C1 segment of cervical spinal cord (tissue), 14 donors: ENCODE data around the gene SUSD6.
"Not testable (repeated sequence)": the region's sequence is repeated elsewhere in the genome, so short reads cannot be mapped to it uniquely, and the experiment has no call there.

ENCODE experiments used
- DNase-seq, 14 donors: peaks; one replicate each; lab custom pipeline; 2025; lab: John Stamatoyannopoulos, UW

Gene SUSD6

DNA sequence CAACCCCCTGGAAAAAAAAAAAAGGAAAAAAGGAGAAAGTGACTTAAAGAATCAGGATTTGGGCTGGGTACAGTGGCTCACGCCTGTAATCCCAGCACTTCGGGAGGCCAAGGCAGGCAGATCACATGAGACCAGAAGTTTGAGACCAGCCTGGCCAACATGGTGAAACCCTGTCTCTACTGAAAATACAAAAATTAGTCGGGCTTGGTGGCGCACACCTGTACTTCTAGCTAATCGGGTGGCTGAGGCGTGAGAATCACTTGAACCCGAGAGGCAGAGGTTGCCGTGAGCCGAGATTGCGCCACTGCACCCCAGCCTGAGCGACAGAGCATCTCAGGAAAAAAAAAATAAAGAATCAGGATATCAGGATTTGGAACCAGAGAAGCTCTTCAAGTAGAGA is 36.2 kb downstream of the SUSD6 start:
- not testable (repeated sequence) for DNase-seq

DNA sequence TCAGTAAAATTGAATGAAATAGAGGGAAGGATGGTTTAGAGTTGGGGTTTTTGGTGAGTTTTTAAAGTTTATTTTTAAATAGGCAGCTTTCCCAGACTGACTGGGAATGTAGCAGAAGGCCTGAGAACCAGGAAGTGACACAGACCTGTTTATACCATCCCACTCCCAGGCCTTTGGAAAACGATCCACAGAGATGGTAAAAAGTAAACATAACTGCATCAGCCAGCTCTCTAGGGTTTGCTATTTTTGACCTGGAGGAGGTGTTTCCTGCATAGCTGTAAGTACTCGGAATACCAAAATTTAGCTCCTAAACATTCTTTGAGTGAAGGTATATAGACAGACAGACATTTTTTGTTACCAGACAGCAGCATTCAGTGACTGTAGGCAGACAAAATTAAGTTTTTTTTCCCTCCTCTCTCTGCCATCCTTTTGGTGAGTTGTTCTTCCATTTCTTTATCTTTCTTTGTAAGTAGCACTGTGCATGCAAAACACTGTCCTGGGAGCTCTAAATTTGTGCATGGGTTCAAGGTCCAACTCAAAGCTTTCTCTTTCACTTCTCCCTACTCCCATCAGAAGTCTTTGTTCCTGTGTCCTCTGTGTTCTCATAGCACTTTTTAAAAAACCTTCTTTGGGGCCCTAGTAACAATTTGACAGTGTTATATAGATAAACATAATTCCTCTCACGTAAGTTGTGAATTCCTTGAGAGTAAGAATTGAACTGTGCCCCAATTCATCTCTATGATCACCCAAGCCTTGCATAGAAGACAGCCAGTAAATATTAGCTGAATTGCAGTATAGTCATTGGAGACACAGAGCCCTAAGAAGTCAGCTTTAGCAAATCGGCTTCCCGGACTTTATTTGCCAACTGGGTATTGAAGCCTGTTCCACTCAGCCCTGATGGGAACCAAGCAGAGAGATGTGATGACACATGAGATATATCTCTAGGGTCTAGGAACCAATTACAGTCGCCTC is 37.4 kb downstream of the SUSD6 start:
- peak in 1 of 14 donors; percentile 28 for DNase-seq

DNA sequence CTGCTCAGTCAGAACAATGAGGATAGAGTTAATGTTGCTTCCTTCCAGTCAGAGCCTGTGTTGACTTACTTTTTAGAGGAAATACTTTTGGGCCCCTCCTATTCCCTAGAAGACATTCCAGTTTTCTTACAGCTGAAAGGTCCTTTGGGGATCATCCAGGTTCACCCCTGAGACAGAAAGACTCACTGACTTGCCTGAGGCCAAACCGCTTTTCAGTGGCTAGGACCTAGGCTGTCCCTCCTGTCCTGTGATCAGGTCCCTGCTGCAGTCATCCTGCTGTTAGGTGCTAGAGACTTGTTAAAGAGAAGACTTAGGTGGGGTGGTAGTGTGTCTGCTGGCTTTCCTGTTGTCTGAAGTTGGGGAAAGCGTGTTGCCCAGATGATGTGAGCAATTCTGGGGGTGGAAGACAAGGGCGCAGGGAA is 39.6 kb downstream of the SUSD6 start:
- no peak for DNase-seq

DNA sequence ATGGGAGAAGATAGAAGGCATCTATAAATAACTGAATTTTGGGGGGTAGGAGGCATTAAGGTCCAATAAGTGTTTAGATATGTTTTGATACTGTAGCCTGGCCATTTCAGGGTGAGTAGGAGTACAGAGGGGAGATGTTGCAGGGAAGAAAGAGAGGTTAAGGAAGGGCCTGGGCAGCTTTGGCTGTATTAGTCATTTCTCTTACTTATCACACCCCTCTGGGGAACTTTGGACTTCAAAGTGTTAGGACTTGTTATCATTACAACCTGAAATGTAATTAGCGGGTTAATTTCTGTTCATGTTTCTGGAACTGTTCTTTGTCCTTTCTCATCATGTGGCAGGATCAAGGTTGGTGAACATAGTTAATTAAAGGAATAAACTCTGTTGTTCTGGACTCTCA is 40.3 kb downstream of the SUSD6 start:
- no peak for DNase-seq

DNA sequence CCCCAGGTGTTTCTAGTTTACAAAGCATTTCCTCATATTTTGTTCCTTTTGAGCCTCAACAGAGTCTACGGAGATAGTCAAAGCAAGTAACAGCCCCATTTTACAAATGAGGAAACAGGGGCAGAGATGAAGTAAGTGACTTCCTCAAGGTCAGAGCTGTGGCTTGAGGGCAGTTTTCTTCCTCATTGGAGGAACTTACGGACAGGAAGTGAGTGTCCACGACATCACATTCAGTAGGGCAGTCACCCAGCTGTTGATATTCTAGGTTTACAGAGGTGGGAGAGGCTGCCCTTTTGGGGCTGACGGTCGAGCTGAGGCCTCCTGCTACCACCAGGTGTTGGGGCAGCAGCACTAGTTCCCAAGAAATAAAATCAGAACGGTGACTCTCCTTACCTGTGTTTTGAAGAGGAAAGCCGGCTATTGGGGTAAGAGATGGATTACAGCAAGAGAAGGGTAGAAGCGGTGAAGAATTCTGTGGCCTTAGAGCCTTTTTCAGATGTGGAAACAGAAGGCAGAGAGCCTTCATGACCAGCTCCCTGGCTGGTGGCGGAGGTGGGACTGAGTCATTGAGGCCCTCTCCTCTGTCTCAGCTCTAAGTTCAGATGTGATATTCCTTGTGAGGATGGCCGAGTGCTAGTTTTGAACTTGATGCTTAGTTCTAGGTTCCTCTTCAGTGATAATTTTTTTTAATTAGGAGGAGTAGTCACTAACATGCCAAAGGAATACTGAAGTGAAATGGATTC is 41.7 kb downstream of the SUSD6 start:
- DNase-seq = peak in 3 of 14 donors; percentile 14 to 32 (median 17)

DNA sequence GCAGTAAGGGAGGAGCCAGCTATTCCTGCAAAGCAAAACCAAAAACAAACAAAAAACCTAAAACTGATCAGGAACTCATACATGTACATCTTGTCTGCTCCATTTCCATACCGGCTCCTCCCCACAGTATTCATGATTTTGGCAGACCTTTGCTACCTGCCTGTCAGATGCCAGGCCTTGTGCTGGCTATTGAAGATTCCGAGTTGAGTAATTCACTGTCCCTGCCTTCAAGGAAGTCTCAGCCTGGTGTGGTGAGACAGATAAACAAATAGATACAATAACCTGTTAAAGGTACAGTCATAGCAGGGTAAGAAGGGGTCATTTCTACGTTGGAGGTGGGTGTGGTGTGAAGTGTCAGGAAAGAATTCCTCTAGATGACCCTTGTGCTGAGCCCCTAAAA is 42.7 kb downstream of the SUSD6 start:
- peak in 1 of 14 donors; percentile 36 for DNase-seq

DNA sequence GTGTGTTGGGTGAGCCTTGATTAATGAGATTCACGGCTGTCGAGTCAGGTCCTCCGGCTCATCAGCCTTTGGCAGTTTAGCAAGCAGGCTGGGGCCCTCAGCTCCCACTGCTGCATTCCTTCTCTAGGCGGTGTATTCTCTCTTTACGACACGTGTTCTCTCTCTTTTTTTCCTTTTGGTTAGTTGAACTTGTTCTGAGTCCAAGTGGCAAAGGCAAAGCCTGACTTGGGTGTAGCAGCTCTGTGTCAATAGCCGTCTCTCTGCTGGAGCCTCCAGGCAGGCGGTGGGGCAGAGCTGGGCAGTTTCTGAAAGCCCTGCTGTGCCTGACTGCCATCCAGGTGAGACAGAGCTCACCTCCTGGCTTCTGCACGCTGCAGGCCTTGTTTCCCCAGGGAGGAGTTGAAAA is 46.6 kb downstream of the SUSD6 start:
- peak in 1 of 14 donors; percentile 23 for DNase-seq

DNA sequence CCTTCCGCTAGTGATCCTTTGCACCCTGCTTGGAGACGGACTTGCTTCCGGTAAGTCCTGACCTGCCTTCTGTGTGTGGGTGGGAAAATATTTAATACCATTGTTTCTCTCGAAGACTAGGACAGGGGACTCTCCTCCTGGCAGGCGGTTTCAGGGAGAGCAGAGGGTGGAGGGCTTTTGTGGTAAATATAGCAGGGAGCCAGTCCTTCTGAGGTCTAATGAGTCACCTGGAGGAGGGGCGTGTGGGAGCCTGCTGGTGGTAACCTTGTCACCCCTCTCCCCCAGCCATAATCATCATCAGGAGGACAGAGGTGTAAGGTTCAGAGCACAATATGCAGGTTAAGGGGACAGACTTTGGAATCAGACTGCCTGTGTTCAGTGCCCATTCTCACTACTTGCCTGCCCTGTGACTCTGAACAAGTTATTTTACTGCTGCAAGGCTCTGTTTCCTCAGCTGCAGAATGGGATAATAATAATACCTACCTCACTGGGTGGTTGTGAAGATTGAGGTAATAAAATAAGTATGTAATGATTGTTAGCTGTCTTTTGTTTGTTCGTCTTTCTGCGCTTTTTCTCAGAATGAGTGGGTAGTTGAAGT is 47.4 kb downstream of the SUSD6 start:
- no peak for DNase-seq

DNA sequence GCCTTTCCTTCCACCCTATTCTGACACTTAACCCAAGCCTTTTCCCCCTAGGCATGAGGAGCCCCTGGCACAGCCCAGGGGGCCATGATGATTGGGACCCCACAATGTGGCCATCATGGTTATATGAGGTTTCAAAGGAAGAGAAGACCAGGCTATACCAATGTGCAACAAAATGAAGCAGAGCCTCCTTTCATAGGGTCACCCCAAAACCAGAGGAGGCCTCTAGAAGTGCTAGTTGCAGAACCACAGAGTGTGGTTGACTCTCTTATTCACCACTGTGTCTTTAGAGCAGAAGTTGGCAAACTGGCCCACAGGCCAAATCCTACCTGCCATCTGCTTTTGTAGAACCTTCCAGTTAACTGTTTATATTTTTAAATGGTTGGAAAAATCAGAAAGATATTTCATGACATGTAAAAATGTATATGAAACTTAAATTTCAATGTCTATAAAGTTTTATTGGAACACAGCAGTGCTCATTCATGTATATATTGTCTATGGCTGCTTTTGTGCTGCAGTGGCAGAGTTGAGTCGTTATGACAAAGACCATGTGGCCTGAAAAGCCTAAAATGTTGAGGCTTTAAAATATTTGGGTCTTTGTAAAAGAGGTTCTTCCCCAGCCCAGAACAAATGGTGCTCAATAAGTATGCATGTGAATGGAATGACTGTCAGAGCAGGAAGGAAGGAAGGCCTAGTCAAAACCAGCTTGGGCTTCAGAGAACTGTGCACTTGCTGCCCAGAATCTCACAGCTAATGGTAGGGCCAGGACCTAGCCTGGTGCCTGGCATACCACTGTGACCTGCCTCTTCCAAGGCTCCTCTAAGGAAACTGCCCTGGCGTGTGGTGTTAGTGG is 49.2 kb downstream of the SUSD6 start:
- no peak for DNase-seq

DNA sequence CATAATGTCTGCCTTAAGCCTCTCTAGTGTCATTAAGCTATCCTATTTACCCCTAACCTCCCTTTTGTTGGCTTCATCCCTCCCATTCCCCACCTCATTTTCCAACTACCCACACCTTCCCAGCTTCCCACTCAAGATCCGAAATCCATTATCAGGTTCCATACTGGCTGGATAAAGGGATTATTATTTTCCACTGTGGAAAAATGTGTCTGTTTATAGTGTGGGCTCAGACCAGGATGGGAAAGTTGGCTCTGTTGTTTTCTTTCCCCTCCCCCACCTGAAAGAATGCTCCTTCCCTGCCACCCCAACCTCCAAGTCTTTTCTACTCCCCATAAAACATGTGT is 49.8 kb downstream of the SUSD6 start:
- DNase-seq = no peak

DNA sequence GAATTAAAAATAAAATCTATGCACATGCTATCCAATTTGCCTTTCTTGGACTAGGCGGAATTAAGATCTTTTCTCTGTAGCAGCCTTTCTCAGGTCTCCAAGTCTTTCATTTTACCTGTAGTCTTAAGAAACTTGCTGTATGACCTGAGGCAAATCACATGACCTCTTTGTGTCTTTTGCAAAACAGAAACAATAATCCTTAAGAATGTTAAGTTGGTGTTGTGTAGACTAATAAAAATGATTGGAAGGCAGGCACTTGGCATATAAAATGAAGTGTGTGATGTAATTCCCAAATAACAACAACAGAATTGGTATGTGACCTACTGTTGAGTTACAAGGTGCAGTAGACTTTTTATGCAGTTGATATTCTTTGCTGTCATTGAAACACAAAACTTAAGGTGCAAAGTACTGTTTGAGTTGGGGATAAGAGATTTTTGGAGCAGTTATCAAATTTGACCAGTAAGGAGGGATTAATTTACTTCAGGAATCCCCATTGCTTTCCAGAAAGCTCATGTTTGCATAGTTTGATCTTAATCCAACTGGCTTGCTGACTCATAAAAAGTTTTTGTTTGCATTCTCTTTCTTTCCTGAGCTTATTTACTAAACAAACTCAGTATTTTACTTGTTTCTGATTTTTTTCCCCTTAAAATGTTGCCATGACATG is 51.4 kb downstream of the SUSD6 start:
- no peak for DNase-seq

DNA sequence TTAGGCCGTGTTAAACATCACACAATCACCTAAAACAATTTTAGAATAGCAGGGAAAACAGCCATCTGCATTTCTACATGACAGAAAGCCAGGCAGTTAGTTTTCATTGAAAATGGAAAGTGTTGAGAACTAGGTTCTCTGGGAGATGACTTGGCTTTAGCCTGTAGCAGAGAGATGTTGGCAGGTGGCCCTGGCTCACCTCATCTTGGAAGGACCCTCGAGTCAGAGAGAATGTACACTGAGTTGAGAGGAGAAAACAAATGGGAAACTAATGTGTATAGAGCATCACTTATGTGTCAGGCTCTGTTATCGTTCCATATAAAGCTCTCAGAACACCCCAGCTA is 51.9 kb downstream of the SUSD6 start:
- DNase-seq = peak in 2 of 14 donors; percentile 12 to 13

DNA sequence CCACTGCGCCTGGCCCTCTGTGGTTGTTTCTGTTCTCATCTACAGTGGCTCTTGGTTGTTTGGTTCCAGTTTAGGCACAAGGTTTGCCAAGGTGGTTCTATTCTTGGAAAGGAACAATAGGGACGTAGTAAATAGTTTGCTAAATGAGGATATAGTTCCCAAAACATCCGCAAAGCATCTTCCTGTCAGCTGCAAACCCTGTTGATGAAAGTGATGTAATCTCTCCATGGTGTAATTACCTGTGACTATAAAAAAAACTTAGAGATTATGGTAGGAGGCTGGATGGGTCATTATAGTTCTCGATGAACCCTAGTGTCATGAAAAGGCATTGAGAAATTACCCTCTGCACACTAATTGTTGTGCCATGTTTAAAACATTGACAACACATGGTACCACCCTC is 52.9 kb downstream of the SUSD6 start:
- DNase-seq = no peak

DNA sequence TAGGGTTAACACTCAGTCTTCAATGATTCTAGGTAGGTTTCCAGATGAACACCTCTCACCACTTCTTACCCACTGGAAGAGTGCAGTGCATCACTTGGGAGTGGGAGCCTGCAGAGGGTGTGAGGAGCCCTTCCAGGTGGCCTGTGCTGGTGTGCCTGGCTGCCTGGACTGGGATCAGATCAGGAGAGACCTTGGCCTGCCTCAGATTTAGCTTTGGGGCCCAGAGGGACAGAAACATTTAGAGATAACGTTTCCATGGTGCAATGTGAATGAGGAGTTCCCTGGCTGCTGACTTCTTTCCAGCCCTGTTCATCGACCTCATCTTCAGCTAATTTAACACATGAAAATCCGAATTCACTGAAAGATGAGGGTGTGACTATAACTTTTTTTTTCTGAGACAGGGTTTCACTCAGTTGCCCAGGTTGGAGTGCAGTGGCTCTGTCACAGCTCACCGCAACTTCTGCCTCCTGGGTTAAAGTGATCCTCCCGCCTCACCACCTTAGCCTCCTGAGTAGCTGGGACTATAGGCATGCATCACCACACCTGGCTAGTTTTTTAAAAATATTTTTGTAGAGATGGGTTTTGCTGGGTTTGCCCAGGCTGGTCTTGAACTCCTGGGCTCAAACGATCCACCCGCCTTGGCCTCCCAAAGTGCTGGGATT is 53.6 kb downstream of the SUSD6 start:
- no peak for DNase-seq

DNA sequence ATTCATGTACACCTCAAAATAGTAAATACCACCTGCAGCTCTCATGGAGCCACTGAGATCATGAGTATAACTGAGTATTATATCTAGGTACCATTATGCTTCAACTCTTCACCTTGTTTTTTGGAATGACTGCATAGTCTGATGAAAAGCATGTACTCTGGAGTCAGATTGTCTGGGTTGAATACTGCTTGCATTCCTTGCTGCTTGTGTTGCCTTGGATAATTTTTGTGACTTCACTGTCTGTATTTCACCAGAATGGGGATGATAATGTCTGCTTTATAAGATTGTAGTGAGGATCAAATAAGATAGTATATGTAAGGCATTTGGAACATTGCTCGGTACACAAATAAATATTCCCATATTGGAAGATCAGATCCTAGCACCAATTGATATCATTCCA is 54.2 kb downstream of the SUSD6 start:
- DNase-seq = no peak

DNA sequence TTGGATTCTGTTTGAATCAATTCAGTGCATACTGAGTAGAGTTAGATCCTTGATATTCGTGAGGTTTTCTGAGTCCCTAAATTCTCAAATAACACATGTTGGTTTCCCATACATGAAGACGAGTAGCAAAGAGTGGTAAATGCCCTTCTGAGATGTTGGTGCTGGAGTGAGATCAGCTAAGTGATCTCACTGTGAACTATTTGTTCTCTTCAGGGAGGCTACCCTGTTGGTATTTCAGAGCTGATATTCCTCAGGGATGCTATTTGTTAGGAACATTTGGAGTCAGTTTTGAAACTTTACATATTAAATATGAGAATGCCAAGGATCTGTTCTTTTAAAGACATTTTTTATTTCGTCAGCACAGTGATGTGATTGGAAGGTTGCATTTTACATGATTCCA is 54.7 kb downstream of the SUSD6 start:
- no peak for DNase-seq

DNA sequence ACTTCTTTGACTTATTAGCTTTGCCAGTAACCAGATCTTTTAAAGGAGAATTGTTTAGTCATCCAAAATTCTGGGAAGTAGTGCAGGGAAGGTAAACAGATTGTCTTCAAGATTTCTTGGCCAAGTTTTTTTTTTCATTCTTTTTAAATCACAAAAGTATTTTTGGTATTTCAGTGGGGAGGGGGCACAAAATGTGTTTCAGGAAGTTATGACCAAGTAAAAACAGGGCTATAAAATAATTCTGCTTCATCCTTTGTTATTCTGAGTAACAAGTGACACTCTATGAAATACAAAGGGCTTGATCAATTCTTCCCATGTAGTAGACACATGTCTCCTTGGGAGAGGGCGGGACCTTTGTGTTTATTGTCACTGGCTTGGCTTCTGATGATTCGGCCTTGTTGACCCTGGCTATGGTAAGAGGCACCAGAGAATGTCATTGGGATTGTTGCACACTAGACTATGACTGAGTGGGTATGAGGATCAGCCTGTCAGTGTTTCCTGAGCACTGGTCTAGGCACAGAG is 55.4 kb downstream of the SUSD6 start:
- DNase-seq = no peak

DNA sequence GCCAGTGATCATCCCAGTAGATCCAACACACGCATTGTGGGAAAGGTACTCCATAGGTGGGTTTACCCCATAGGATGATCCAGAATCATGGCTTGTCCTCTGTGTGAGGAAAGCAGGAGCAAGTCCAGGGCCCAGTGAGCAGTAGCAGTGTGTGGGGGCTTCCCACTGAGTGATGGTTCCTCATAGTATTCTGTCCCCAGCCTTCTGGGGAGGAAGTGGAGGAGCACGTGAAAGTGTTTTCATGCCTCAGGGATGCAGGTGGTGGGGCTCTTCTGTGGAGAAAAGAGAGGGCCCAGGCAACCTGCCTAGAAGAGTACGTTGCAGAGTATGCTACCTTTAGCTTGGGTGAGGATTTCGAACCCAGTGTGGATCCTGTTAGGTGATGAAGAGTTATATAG is 56.5 kb downstream of the SUSD6 start:
- DNase-seq = no peak

DNA sequence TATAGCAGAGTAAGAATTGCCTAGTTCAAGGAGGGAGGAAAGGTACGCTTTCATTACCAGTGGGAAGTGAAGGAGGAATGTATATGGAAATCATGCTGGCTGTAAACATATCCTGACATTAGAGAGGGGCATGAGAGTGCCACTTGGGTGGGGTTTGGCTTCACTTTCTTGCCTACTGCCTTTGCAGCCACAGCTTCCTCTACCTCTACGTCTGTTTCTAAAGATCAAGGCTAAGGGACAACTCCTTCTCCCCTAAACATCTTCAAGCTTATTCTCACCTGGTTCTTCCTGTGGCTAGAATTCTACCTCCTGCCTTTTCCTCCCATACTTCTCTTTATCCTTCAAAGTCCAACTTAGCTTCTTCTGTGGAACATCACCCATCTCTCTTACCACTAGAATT is 58.0 kb downstream of the SUSD6 start:
- no peak for DNase-seq

DNA sequence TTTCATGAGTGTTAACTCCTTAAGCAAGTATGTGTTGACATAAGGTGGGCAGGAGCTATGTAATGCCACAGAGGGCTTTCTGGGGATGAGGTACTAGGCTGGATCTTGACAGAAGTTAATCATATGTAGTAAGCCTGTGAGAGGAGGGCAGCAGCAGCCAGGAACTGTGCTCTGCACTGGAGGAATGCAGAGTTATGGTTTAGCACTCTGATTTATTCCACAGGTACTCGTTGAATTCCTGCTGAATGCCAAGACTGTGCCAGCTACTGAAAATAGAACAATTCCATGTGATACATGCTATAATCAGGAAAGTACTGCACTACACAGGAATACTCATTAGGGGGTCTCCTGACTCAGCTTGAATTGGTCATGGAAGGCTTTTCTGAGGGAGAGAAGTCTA is 58.7 kb downstream of the SUSD6 start:
- DNase-seq = no peak
